HG03135 (cell line): ENCODE results near the gene TAS1R1.

Experiments used
- ATAC-seq: cut with Tn5 transposase; IDR thresholded peaks from one replicate; pipeline ENCODE4 v1.9.1; 2021; ENCODE audit warnings: mild to moderate bottlenecking, moderate library complexity; ENCODE audit not compliant: unreplicated experiment

The TAS1R1 gene

GRCh38 chr1:6602669-6603237 lies 47.6 kb downstream of the TAS1R1 start, which contains the start of gene KLHL21:
Gene KLHL21, minus strand, starts transcription at chr1:6602869. Its CDS starts 52 bp downstream, at chr1:6602817.
- ATAC-seq: peak; percentile 50

GRCh38 chr1:6603238-6603914 lies 48.3 kb downstream of the TAS1R1 start:
- ATAC-seq: peak; percentile 36

DNA sequence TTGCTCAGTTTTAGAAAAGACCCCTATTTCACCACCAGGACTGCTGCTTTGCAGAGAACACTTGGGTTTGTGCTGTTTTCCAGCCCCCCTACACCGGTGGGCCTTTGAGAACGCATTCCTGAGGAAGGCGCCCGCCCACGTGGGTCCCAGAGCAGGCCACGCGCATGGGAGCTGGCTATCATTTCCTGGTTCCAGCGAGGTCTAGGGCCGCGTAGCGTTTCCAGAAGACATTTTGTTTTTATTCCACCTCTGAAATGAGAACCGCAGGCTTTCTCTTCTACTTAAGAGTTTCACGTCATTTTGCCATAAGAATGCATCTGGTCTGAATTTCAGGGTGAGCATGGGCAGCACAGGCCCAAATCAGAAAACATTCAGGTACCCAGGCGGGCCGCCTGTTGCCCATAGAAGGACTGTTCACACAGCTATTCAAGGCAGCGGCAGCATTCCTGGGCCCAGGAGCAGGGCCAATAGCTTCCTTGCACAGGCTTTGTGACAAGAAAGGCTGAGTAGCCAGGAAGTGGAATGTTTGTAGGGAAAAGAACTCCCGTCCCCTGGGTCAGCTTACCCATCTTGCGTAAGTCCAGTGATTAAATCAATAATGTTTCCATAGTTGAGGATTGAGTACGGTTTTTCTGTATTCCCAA lies 48.9 kb downstream of the TAS1R1 start:
- no peak for ATAC-seq

- peak; percentile 28 for ATAC-seq
These were observed 57.7 kb downstream of the TAS1R1 start for GRCh38 chr1:6612641-6613360.

- ATAC-seq: peak; percentile 91
These were observed 58.4 kb downstream of the TAS1R1 start, which contains the start of gene PHF13 for GRCh38 chr1:6613361-6614018. Gene PHF13, plus strand, starts transcription at chr1:6613731. Its CDS starts 336 bp downstream, at chr1:6614067.

- peak; percentile 4 for ATAC-seq
These were observed 59.2 kb downstream of the TAS1R1 start for GRCh38 chr1:6614019-6614928.

DNA sequence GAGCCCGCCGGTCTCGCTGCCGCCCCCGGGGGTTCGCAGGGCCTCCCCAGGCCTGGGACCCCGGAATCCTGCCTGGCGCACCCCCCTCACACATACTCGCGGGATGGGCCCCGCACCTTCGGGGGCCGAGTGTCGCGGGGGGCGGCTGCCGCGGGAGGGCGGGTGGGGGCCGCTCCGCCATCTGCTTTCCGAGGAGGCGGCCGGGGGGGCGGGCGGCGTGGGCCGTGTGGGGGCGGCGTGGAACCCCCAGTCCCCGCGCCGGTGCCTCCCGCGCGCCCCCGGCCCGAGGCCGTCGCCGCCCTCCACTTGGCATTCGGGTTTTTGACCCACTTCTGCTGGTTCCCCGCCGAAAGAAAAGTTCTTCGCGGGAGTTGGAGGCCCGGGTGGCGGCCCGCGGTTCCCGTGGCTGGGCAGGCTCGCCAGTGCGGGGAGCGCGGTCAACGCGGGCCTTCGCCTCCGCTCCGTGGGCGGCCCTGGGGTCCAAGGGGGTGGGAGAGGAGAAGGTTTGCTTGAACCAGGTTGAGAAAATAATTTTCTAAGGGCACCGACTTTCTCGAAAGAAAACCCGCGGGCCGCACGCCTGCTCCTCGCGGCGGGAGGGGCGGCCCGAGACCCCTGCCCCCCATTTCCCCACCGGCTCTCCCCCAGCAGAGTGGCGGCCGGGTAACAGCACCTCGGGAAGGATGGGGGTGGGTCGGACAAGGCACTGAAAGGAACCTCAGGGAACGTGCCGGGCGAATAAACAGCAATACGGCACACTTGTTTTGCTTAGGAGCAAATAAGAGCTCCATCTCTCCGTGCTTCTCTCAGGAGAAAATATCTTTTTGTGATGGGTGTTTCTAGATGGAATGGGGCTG lies 60.0 kb downstream of the TAS1R1 start:
- no peak for ATAC-seq

- ATAC-seq: no peak
These were observed 63.9 kb downstream of the TAS1R1 start for GRCh38 chr1:6619045-6619444.

- no peak for ATAC-seq
These were observed 66.6 kb downstream of the TAS1R1 start for GRCh38 chr1:6621429-6622391.

- ATAC-seq: no peak
These were observed 67.5 kb downstream of the TAS1R1 start for GRCh38 chr1:6622396-6623152.

GRCh38 chr1:6623269-6623965 lies 68.3 kb downstream of the TAS1R1 start:
- no peak for ATAC-seq

GRCh38 chr1:6624710-6625583 lies 69.8 kb downstream of the TAS1R1 start, which contains the start of gene THAP3:
Gene THAP3, plus strand, starts transcription at chr1:6624868. Its CDS starts 351 bp downstream, at chr1:6625219.
- ATAC-seq: peak; percentile 83

DNA sequence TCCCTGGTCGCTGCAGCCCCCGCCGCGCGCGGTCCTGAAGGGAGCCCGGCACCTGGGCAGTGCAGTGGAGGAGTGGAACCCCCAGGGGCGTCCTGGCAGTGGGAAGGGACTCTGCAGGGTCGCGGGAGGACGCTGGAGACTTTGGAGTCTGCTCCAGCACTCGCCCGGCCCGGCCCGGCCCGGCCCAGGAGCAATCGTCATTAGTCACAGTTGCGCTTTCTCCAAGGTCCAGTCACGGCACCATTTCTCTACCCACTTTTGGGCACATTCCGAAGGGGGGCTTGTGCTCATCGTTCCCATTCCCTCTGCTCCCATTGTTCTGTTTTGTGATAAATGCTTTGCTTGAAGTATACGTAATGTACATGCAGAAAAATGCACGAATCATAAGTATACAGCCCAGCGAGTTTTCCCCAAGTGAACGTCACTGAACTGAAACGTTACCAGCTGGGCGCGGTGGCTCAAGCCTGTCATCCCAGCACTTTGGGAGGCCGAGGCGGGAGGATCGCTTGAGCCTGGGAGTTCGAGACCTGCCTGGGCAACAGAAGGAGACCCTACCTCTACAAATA lies 70.6 kb downstream of the TAS1R1 start:
- ATAC-seq: peak; percentile 29

DNA sequence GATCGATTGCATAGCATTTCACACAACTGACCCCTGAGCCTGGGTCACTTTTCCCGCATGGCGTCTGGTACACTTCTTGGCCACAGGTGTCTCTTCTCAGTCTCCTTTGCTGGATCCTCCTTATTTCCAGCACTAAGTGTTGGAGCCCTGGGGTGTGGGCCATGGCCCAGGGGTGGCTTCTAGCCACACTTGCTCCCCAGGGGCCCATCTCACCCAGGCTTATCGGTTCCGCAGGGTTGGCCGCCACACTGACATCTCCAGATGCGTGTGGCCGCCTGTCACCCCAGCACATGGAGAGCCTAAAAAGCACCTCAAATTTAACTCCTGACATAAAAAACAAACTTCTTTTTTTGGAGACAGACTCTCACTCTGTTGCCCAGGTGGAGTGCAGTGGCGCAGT lies 71.9 kb downstream of the TAS1R1 start:
- no peak for ATAC-seq
